ENCODE results near the gene UGGT1. TPM values are rescaled to one million over a fixed set of nuclear protein-coding genes. Genes with fewer than 3 reads are reported as not detected.

Gene UGGT1
- polyA plus RNA-seq, 1 of the 3 experiments (the other 2 are of a cell fraction) = 20.0 TPM

GRCh38 chr2:128109243-128109642 lies 18.2 kb downstream of the UGGT1 start:
- Histone ChIP-seq H3K27me3 (ENCODE audit: insufficient read depth) (no peaks in the 10 kb centered on the region), H4K20me1 (ENCODE audit: insufficient read depth) (no peaks in the 10 kb centered on the region), H3K9me2 (no peaks in the 10 kb centered on the region), H3K4me3 (ENCODE audit: low read depth in 2 of 2, low read length in 1 of 2) (no peak overlapping the region), H3K4me1 (ENCODE audit: control insufficient read depth in 1 of 2, insufficient read depth in 2 of 2, low read depth in 1 of 2, low read length in 1 of 2) (peaks cover 0 to 12% of the 10 kb centered on the region in 2 experiments; a peak in 2 of 4 replicates), H3K27ac (ENCODE audit: low read depth in 2 of 2, low read length in 1 of 2) (no peak overlapping the region), H3K36me3 (replicated peaks in 1 of 2; ENCODE audit: control insufficient read depth in 1 of 2, insufficient read depth in 2 of 2, low read length in 1 of 2) (peaks cover 40 to 42% of the 10 kb centered on the region in 2 experiments), H2AFZ (ENCODE audit: low read depth) (no peak overlapping the region), H3K9ac (no peak overlapping the region), H3F3A (replicated peaks; ENCODE audit: insufficient read depth) (no peaks in the 10 kb centered on the region), H3K9me3 (no peaks in the 10 kb centered on the region), H3K4me2 (no peak overlapping the region), H3K79me2 (ENCODE audit: insufficient read depth) (peaks cover 7% of the 10 kb centered on the region; the same call in 1 of the 2 replicates)
- POLR2A ChIA-PET = no interaction called here
- TF ChIP-seq TEAD4 (IDR thresholded peaks at IDR 0.05; ENCODE audit: borderline replicate concordance, insufficient read depth) (no peak), MAX (IDR thresholded peaks at IDR 0.05; ENCODE audit: low read depth) (no peak), ELF1 (IDR thresholded peaks at IDR 0.05) (no peak), RFX5 (IDR thresholded peaks at IDR 0.05; ENCODE audit: low read length) (no peak), TCF12 (IDR thresholded peaks at IDR 0.05) (no peak), MEF2A (IDR thresholded peaks at IDR 0.05; ENCODE audit: borderline replicate concordance, low read depth) (no peak), NFIC (IDR thresholded peaks at IDR 0.05; ENCODE audit: borderline replicate concordance) (no peak), USF2 (IDR thresholded peaks at IDR 0.05; ENCODE audit: borderline replicate concordance, low read depth, low read length) (no peak), CHD2 (IDR thresholded peaks at IDR 0.05; ENCODE audit: low read length, partially characterized antibody) (no peak), PBX3 (IDR thresholded peaks at IDR 0.05) (no peak), GABPA (IDR thresholded peaks at IDR 0.05; ENCODE audit: low read depth) (no peak), YY1 (IDR thresholded peaks at IDR 0.05; ENCODE audit: low read depth) (no peak), FOXJ3 (CRISPR knock-in tag; IDR thresholded peaks at IDR 0.05) (no peak), MXI1 (IDR thresholded peaks at IDR 0.05; ENCODE audit: low read depth, low read length) (no peak), EZH2phosphoT487 (IDR thresholded peaks at IDR 0.05; ENCODE audit: borderline replicate concordance, low read depth) (no peak), REST (IDR thresholded peaks at IDR 0.05; ENCODE audit: low read depth, low read length) (no peak), RCOR1 (IDR thresholded peaks at IDR 0.05; ENCODE audit: low read length) (no peak), USF1 (IDR thresholded peaks at IDR 0.05; ENCODE audit: borderline replicate concordance, low read depth) (no peak), NRF1 (IDR thresholded peaks at IDR 0.05; ENCODE audit: low read depth, low read length) (no peak)
- DNase-seq = no peak
- CTCF ChIA-PET = interaction anchor here (0.9 kb wide), 1 partner anchor 45 kb away, joined by 8 read pairs; no protein-coding TSS in a partner anchor
- WGBS (ENCODE audit: low lambda C conversion rate) = 95% methylated on average over 4 of the region's 4 CpGs
